ENCODE measurements around the gene RMND1.

- TF ChIP-seq POLR2A (IDR thresholded peaks at IDR 0.05) (no peak), CTCF (IDR thresholded peaks at IDR 0.05) (no peak)
These were observed 43.1 kb downstream of the RMND1 start for GRCh38 chr6:151408858-151409257.

All from thyroid gland (tissue), 4 donors.